Measurements from ENCODE around the gene OSBP2. TPM values are rescaled to one million over a fixed set of nuclear protein-coding genes. Genes with fewer than 3 reads are reported as not detected.

OSBP2 gene
- total RNA-seq, 4 donors from 2014 or later: 3.7 to 8.7 (median 4.7) TPM

- Histone ChIP-seq H3K4me1 (peaks cover 0 to 6% (median 0%) of the 10 kb centered on the region in 4 donors), H3K4me3 (no peak overlapping the region), H3K36me3 (no peaks in the 10 kb centered on the region), H3K27me3 (no peaks in the 10 kb centered on the region), H3K9me3 (no peaks in the 10 kb centered on the region), H3K27ac (no peak overlapping the region)
- no peak for DNase-seq
- TF ChIP-seq CTCF (IDR thresholded peaks at IDR 0.05) (no peak), POLR2A (IDR thresholded peaks at IDR 0.05) (no peak)
Observed at GRCh38 chr22:30885001-30885366, 190.3 kb downstream of the OSBP2 start.

- TF ChIP-seq CTCF (IDR thresholded peaks at IDR 0.05) (no peak), POLR2A (IDR thresholded peaks at IDR 0.05) (no peak)
- Histone ChIP-seq H3K4me1 (peaks cover 0 to 6% (median 0%) of the 10 kb centered on the region in 4 donors), H3K27me3 (no peaks in the 10 kb centered on the region), H3K9me3 (no peaks in the 10 kb centered on the region), H3K4me3 (no peak overlapping the region), H3K36me3 (no peaks in the 10 kb centered on the region), H3K27ac (no peak overlapping the region)
- DNase-seq: no peak
Observed at GRCh38 chr22:30885591-30885990, 190.9 kb downstream of the OSBP2 start.

- Histone ChIP-seq H3K27me3 (no peaks in the 10 kb centered on the region), H3K27ac (no peak overlapping the region), H3K4me3 (no peak overlapping the region), H3K36me3 (no peaks in the 10 kb centered on the region), H3K4me1 (no peaks in the 10 kb centered on the region), H3K9me3 (no peaks in the 10 kb centered on the region)
- DNase-seq: peak in 1 of 3 donors; percentile 40
- TF ChIP-seq CTCF (IDR thresholded peaks at IDR 0.05) (no peak), POLR2A (IDR thresholded peaks at IDR 0.05) (no peak)
Observed at GRCh38 chr22:30887453-30887852, 192.8 kb downstream of the OSBP2 start.

- H3K4me3 ChIP-seq: no peak overlapping the region
- no peak for TF ChIP-seq CTCF (IDR thresholded peaks at IDR 0.05)
- no peak for TF ChIP-seq POLR2A (IDR thresholded peaks at IDR 0.05)
- H3K9me3 ChIP-seq: no peaks in the 10 kb centered on the region
- H3K4me1 ChIP-seq: no peaks in the 10 kb centered on the region
- no peaks in the 10 kb centered on the region for H3K27me3 ChIP-seq
- H3K36me3 ChIP-seq: no peaks in the 10 kb centered on the region
- no peak for DNase-seq
- no peak overlapping the region for H3K27ac ChIP-seq
Observed at GRCh38 chr22:30887861-30888260, 193.2 kb downstream of the OSBP2 start.

- Histone ChIP-seq H3K27me3 (no peaks in the 10 kb centered on the region), H3K36me3 (no peaks in the 10 kb centered on the region), H3K4me3 (no peak overlapping the region), H3K27ac (no peak overlapping the region), H3K9me3 (no peaks in the 10 kb centered on the region), H3K4me1 (no peaks in the 10 kb centered on the region)
- TF ChIP-seq POLR2A (IDR thresholded peaks at IDR 0.05) (no peak), CTCF (IDR thresholded peaks at IDR 0.05) (no peak)
- DNase-seq: peak in 1 of 3 donors; percentile 30
Observed at GRCh38 chr22:30889268-30889995, 194.8 kb downstream of the OSBP2 start.
